ENCODE data around the gene MICAL3. TPM values are rescaled to one million over a fixed set of nuclear protein-coding genes. Genes with fewer than 3 reads are reported as not detected.

The MICAL3 gene
- total and polyA plus RNA-seq, 9 of the 15 experiments (the other 6 are each of a cell fraction or from before 2014, with no cell fraction given), result 0.53 to 32.1 (median 12.3) TPM

DNA sequence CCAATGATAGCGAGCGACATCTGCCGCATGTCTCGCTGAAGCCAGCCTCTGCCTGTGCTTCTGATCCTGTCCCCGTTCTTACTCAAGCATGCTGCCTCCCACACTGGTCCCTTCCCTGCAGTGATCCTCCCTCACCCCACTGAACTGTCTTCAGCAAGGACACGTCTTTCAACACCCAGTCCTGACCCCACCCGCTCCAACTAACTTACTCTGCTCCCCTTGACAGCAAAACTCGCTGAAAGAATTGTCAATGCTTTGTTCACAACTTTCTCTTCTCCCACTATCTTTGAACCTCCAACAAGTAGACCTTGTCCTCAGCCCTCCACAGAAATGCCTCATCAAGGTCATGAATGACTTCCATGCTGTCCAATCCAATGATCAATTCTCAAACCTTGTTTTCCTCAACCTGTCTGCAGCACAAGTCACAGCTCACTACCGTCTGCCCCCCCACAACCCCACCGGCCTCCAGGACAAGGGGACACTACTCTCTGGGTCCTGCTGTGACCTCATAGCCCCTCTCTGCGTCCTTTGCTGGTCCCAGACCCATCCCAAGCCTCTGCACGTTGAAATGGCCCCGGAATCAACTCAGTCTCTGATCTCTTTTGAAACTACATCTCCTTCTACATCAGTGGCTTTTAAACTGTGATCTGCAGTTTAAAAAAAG is 108.0 kb downstream of the MICAL3 start:
- CTCF ChIA-PET (ENCODE audit: low intra/inter-chr PET ratio), result no interaction called here
- Histone ChIP-seq H3K9ac (ENCODE audit: insufficient read depth in 1 of 2, low read depth in 2 of 2, low read length in 2 of 2) (peak overlapping the region; percentile 48 to 84), H3K4me2 (ENCODE audit: insufficient read depth, low read length) (peak overlapping the region; percentile 83), H3K4me3 (no peak overlapping the region), H3K9me1 (ENCODE audit: control insufficient read depth, insufficient read depth, low read length) (peaks cover 8% of the 10 kb centered on the region), H3K27me3 (ENCODE audit: control insufficient read depth in 2 of 2, insufficient read depth in 2 of 2, low read length in 2 of 2) (no peaks in the 10 kb centered on the region), H2AFZ (ENCODE audit: low read depth, low read length) (peak overlapping the region; percentile 37), H3K36me3 (ENCODE audit: control insufficient read depth, insufficient read depth, low read length) (no peaks in the 10 kb centered on the region; the same call in 2 of the 3 replicates), H3K79me2 (ENCODE audit: control insufficient read depth, insufficient read depth, low read length) (peaks cover 85% of the 10 kb centered on the region), H3K27ac (ENCODE audit: extremely low read depth, low read depth, low read length) (peak overlapping the region; percentile 74), H3K4me1 (replicated peaks in 1 of 2; ENCODE audit: control insufficient read depth in 2 of 2, insufficient read depth in 2 of 2, low read length in 2 of 2) (peaks cover 62 to 73% of the 10 kb centered on the region in 2 experiments), H4K20me1 (replicated peaks; ENCODE audit: control insufficient read depth, insufficient read depth, low read length) (peaks cover 26% of the 10 kb centered on the region), H3K9me3 (replicated peaks; ENCODE audit: control insufficient read depth, insufficient read depth, low read depth, low read length) (no peaks in the 10 kb centered on the region)
- POLR2A ChIA-PET, result interaction anchor here (0.7 to 1.7 kb wide), 3 partner anchors 10 to 429 kb away, joined by 3 to 10 read pairs (median 7); no protein-coding TSS in a partner anchor
- WGBS (ENCODE audit: insufficient coverage, low coverage, missing lambda C conversion rate), result 16% methylated on average over 13 of the region's 13 CpGs
- FAIRE-seq (peak; percentile 80), DNase-seq (ENCODE audit: extremely low read depth in 1 of 4, low spot score in 3 of 4) (peak; percentile 75 to 87 (median 82)), ATAC-seq (peak; percentile 58)
- intact Hi-C loops (cut with micrococcal nuclease), result loop anchor here (2.0 kb wide), 1 partner anchor 160 kb away; the partner anchor contains the start of gene PEX26
- no TSS peak for BruUV-seq (replicated peaks)
- in situ Hi-C loops (cut with MboI), result no loop called here
- TF ChIP-seq JUND (IDR thresholded peaks at IDR 0.05; ENCODE audit: borderline replicate concordance, low read depth, low read length) (no peak), JUND (tag; IDR thresholded peaks at IDR 0.05; ENCODE audit: borderline replicate concordance, low read depth, low read length) (peak; percentile 57; the same call in 2 of the 3 replicates), SMAD2 (IDR thresholded peaks at IDR 0.05; ENCODE audit: low read depth, low read length) (no peak), CHD2 (IDR thresholded peaks at IDR 0.05; ENCODE audit: low read depth, low read length) (no peak), POLR2A (conservative IDR thresholded peaks at IDR 0.05) (0 out of 2 replicates have a peak, but pooled peaks have one; percentile 33), CCAR2 (IDR thresholded peaks at IDR 0.05; ENCODE audit: low read depth, low read length) (no peak), PYGO2 (tag; IDR thresholded peaks at IDR 0.05) (no peak), SP1 (CRISPR knock-in tag; IDR thresholded peaks at IDR 0.05) (no peak), SUPT5H (IDR thresholded peaks at IDR 0.05) (no peak), DIDO1 (tag; IDR thresholded peaks at IDR 0.05; ENCODE audit: low read depth) (no peak), POLR2H (tag; IDR thresholded peaks at IDR 0.05; ENCODE audit: low read depth) (no peak), JUN (IDR thresholded peaks at IDR 0.05; ENCODE audit: borderline replicate concordance, low read depth, low read length) (no peak), JUN (CRISPR knock-in tag; IDR thresholded peaks at IDR 0.05; ENCODE audit: borderline replicate concordance) (no peak), HDAC3 (IDR thresholded peaks at IDR 0.05; ENCODE audit: borderline replicate concordance, partially characterized antibody) (no peak), HDAC1 (IDR thresholded peaks at IDR 0.05) (peak in 1 of 2 experiments; percentile 89; a peak in 2 of 4 replicates), ADNP (tag; IDR thresholded peaks at IDR 0.05) (no peak), KLF1 (tag; IDR thresholded peaks at IDR 0.05) (no peak), CEBPB (tag; IDR thresholded peaks at IDR 0.05) (peak; percentile 77)
- TF ChIP-seq, protein P1, sequence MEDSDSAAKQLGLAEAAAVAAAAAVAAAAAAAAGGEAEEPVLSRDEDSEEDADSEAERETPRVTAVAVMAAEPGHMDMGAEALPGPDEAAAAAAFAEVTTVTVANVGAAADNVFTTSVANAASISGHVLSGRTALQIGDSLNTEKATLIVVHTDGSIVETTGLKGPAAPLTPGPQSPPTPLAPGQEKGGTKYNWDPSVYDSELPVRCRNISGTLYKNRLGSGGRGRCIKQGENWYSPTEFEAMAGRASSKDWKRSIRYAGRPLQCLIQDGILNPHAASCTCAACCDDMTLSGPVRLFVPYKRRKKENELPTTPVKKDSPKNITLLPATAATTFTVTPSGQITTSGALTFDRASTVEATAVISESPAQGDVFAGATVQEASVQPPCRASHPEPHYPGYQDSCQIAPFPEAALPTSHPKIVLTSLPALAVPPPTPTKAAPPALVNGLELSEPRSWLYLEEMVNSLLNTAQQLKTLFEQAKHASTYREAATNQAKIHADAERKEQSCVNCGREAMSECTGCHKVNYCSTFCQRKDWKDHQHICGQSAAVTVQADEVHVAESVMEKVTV (CRISPR knock-in tag; IDR thresholded peaks at IDR 0.05), result no peak
- TF ChIP-seq, protein P2, sequence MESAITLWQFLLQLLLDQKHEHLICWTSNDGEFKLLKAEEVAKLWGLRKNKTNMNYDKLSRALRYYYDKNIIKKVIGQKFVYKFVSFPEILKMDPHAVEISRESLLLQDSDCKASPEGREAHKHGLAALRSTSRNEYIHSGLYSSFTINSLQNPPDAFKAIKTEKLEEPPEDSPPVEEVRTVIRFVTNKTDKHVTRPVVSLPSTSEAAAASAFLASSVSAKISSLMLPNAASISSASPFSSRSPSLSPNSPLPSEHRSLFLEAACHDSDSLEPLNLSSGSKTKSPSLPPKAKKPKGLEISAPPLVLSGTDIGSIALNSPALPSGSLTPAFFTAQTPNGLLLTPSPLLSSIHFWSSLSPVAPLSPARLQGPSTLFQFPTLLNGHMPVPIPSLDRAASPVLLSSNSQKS (CRISPR knock-in tag; IDR thresholded peaks at IDR 0.05), result no peak

All from K562 (cell line).